KG1 (cell line): ENCODE measurements around the gene EFCC1.
"Not testable (repeated sequence)": the region's sequence is repeated elsewhere in the genome, so short reads cannot be mapped to it uniquely, and the experiment has no call there.

Experiments used
- DNase-seq: peaks from one replicate; lab custom pipeline; 2025; lab: John Stamatoyannopoulos, UW

EFCC1 gene

GRCh38 chr3:129054605-129055104 is 53.6 kb downstream of the EFCC1 start:
- no peak for DNase-seq

- no peak for DNase-seq
Observed at GRCh38 chr3:129056451-129057173, 55.5 kb downstream of the EFCC1 start.

DNA sequence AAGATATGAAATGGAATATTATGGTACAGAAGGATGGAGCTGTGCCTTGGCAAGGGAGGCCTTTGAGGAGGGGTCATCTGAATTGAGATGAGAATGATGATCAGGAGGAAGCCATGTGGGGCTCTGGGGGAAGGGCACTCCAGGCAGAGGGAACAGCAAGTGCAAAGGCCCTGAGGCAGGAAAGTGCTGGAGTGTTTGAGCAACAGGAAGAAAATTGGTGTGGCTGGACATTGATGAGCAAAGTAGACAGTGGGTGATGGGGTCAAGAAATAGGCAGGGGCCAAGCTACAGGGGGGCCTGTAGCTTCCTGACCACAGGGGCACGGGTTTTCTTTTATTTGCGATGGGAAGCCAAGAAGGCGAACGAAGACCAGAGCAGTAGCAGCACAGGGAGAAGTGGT is 56.1 kb downstream of the EFCC1 start:
- DNase-seq, result no peak

DNA sequence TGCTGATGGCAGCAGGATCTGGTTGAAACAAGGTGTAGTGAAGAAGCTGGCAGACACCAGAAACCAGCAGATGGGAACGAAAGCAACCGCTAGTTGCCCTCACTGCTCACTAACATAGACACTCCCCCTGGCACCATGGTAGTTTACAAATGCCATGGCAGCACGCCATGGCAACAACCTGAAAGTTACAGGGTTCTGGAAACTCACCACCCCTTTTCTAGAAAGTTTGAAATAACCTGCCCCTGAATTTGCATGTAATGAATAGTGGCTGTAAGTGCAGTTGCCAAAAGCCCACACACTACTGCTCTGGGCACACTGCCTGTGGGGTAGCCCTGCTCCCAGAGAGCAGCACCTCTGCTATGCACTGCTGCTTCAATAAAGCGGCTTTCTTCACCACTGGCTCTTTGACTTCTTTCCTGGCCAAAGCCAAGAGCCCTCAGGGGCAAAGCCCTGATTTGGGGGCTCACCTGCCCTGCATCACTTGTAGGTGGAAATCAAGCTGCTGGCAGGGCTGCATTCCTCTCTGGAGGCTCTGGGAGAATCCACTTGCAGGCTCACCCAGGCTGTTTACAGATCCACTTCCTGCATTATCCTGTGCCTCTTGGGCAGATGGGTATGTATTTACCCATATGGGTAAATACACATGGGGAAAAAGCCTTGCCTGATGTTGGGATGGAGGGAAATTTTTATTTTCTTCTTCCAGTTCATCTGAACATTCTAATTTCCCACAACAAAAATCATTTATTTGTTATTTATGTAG is 57.5 kb downstream of the EFCC1 start:
- no peak for DNase-seq

DNA sequence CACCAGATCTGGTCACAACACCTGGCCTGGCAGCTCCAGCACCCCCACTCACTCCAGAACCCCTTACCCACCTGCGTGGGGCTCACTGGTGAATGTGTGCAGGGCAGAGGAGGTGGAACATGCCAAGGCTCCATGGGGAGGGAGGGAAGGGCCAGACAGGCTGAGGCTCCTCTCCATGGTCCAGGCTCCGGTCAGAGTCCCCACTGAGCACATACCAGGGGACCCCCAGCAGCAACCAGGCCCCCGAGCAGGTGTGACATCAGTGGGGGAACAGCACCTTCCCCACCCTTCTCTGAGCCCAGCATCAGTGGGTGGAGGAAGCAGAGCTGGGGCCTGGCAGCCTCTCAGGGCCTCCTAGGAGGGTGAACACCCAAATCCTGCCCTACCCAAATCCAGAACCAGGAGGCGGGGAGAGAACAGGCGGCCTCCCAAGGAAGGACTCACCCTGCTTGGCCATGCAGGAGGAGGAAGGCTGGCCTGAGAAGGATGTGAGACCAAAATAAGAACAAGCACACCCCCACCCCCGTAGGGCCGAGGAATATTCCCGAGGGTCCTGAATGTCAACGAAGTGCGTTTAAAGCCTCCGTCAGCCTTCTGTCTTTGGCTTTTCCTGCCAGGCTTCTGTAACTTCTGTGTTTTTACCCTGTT is 58.3 kb downstream of the EFCC1 start:
- no peak for DNase-seq

DNA sequence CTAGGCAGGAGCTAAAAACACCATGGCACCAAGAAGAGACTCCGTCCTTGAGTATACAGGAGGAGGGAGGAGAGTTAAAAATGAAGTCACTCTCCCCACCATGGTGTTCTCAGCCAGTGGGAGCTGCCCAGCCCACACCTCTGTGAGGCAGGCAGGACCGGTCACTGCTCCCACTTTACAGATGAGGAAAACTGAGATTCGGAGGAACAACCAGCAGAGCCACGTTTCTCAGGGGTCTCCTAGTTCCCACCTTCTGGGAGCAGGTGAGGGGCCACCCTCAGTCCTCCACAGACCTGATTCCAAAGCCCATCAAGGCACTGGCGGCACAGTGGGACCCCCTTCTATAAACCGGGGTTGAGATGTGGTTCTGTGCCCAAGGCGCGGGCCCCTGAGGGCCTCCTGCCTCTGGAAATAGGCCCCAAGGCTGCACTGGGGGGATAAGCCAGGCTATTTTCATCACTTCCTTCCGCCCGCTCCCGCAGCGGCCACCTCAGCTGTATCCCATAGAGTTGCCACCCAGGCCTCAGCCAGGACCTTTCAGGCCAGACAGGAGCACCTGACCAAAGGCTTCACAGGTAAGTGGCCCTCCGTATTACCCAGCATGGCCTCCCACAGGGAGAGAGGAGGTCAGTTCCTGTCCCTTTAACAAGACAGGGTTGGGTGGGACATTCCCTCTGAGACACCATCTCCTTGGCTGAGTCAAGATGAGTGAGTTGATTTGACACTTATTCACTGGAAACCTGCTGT is 59.3 kb downstream of the EFCC1 start, which contains the start of gene GP9:
Gene GP9, plus strand, starts transcription at position 504 of the 747 bp plus-strand sequence. CDS start 961 bp downstream, outside the sequence.
- no peak for DNase-seq

GRCh38 chr3:129061023-129061887 is 60.2 kb downstream of the EFCC1 start:
- DNase-seq, result no peak

- DNase-seq, result no peak
Observed at GRCh38 chr3:129061888-129062834, 61.1 kb downstream of the EFCC1 start.

DNA sequence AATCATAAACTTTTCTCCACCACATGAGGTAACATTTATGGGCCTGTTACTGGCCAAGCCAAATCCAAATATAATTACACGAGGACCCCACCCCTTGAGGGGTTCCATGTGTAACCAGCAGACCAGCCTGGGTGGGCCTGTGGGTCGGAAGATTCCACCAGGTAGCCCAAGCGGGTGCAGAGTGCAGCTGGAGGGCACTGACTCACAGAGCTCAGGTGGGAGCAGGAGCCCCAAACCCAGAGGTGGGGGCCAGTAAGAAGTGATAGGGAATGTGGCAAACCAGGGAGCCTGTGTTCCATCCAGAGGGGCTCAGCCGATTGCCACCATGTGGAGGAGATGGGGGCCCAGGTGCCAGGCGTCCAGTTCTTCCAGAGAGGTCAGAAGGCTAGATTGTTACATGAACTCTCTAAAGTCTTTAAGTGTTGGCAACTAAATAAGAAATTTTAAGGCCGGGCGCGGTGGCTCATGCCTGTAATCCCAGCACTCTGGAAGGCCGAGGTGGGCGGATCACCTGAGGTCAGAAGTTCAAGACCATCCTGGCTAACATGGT is 62.1 kb downstream of the EFCC1 start:
- no peak for DNase-seq

DNA sequence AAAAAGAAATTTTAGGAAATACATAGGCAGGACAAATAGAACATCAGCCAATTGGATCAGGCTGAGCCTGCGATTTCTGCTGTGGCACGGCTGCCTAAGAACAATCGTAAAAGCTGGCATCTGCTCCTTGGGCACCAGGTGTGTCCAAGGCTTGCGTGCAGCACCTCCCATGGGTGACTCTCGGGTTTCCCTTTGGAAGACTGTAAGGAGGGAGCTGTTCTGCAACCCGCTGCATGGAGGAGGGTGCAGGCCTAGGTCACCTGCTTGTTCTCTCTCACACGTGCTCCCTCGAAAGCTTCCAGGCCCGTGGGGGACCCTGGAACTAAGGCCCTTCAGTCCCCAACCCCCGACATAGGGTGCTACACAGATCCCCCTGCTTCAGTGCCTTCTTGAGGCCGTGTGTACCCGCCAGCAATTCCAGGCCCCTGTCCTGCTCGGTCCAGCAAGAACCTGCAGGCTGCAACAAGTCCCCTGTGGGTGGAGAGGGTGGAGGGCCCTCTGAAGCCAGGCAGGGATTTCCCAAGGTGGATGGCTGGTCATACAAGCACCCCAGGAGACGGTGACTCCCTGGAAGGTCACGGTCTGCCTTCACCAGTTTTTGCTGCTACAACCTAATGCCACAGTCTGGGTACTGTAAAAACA is 62.9 kb downstream of the EFCC1 start:
- no peak for DNase-seq

- no peak for DNase-seq
Observed at GRCh38 chr3:129065016-129065719, 64.1 kb downstream of the EFCC1 start.

GRCh38 chr3:129065720-129066073 is 64.6 kb downstream of the EFCC1 start:
- no peak for DNase-seq

DNA sequence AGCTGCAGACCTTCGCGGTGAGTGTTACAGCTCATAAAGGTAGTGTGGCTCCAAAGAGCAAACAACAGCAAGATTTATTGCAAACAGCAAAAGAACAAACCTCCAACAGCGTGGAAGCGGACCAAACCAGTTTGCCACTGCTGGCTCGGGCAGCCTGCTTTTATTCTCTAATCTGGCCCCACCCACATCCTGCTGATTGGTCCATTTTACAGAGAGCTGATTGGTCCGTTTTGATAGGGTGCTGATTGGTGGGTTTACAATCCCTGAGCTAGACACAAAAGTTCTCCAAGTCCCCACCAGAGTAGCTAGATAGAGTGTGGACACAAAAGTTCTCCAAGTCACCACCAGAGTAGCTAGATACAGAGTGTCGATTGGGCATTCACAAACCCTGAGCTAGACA is 66.6 kb downstream of the EFCC1 start:
- DNase-seq, result not testable (repeated sequence)

GRCh38 chr3:129068291-129068886 is 67.3 kb downstream of the EFCC1 start:
- no peak for DNase-seq

DNA sequence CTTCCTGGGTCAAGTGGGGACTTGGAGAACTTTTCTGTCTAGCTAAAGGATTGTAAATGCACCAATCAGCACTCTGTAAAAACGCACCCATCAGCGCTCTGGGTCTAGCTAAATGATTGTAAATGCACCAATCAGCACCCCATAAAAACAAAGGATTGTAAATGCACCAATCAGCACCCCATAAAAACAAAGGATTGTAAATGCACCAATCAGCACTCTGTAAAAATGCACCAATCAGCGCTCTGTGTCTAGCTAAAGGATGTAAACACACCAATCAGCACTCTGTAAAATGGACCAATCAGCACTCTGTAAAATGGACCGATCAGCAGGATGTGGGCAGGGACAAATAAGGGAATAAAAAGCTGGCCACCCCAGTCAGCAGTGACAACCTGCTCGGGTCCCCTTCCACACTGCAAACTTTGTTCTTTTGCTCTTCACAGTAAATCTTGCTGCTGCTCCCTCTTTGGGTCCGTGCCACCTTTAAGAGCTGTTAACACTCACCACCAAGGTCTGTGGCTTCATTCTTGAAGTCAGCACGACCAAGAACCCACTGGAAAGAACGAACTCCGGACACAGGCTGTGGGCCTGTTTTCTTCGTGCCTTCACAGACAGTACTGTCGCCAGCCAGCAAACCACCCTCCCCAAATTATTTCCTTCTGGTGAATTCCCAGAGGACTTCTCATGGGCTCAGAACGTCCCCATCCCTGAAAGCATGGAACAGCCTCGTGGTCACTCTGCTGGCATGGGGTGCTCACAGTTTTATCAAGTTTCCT is 68.4 kb downstream of the EFCC1 start:
- not testable (repeated sequence) for DNase-seq

GRCh38 chr3:129070086-129070885 is 69.2 kb downstream of the EFCC1 start:
- no peak for DNase-seq
